AG04450 (cell line): ENCODE results near the gene ZNF518B. TPM values are rescaled to one million over a fixed set of nuclear protein-coding genes. Genes with fewer than 3 reads are reported as not detected.

Experiments
- CTCF ChIA-PET: fragments of 300-600, 350-600 bp; formaldehyde crosslinking; extraction: SDS; loops from one replicate; lab custom pipeline; 2022; ENCODE audit warnings: antibody characterized with exemption, inconsistent platforms; lab: Charles Lee
- POLR2A ChIA-PET: fragments of 350-600 bp; formaldehyde crosslinking; extraction: SDS; loops from one replicate; lab custom pipeline; 2021; ENCODE audit warnings: antibody characterized with exemption, inconsistent platforms; lab: Yijun Ruan, JAX
- DNase-seq: peaks from one replicate; pipeline ENCODE4 v3.0.0-alpha.2; 2011; ENCODE audit warnings: low read depth, low spot score
- H3K27ac ChIP-seq: one replicate; pipeline ENCODE4 v1.5.1; 2012; ENCODE audit warnings: low read depth, low read length, control low read depth
- H3K27me3 ChIP-seq: one replicate; pipeline ENCODE4 v1.6.0; 2012; ENCODE audit warnings: low read length; ENCODE audit not compliant: control insufficient read depth, insufficient read depth
- H3K4me3 ChIP-seq: 2 replicates; pipeline ENCODE4 v1.5.1; 2011; ENCODE audit warnings: mild to moderate bottlenecking, low read depth, low read length, control low read depth
- H3K9me3 ChIP-seq: 2 replicates; pipeline ENCODE4 v1.5.1; 2012; ENCODE audit warnings: low read length; ENCODE audit not compliant: control insufficient read depth, insufficient read depth
- CTCF ChIP-seq: IDR thresholded peaks from 2 replicates; pipeline ENCODE4 v1.5.1; 2011; ENCODE audit warnings: low read depth, low read length, control low read depth, inconsistent platforms
- polyA plus RNA-seq: library from polyadenylated mRNA; depleted of rRNA; stranded (reverse); fragments of >200 nt; gene quantifications from 2 replicates; pipeline ENCODE4 v1.2.3, GENCODE V29; 2011

The ZNF518B gene
- polyA plus RNA-seq, 1 experiment, result 22.9 TPM

- Histone ChIP-seq H3K27me3 (no peaks in the 10 kb centered on the region), H3K27ac (no peak overlapping the region), H3K4me3 (no peak overlapping the region), H3K9me3 (no peaks in the 10 kb centered on the region)
- ChIA-PET CTCF (no interaction called here), POLR2A (no interaction called here)
- no peak for DNase-seq
- no peak for TF ChIP-seq CTCF
Observed at GRCh38 chr4:10421344-10422055, 35.7 kb downstream of the ZNF518B start.

GRCh38 chr4:10417740-10418139 lies 39.5 kb downstream of the ZNF518B start:
- H3K27ac ChIP-seq, result no peak overlapping the region
- H3K4me3 ChIP-seq, result no peak overlapping the region
- CTCF ChIA-PET, result interaction anchor here (0.7 kb wide), 1 partner anchor 14 kb away, joined by 3 read pairs; no protein-coding TSS in a partner anchor
- H3K9me3 ChIP-seq, result no peaks in the 10 kb centered on the region
- no peak for TF ChIP-seq CTCF
- DNase-seq, result no peak
- POLR2A ChIA-PET, result no interaction called here
- H3K27me3 ChIP-seq, result no peaks in the 10 kb centered on the region

- no peak for DNase-seq
- Histone ChIP-seq H3K9me3 (no peaks in the 10 kb centered on the region), H3K27ac (no peak overlapping the region), H3K4me3 (no peak overlapping the region), H3K27me3 (no peaks in the 10 kb centered on the region)
- ChIA-PET CTCF (no interaction called here), POLR2A (no interaction called here)
- no peak for TF ChIP-seq CTCF
Observed at GRCh38 chr4:10416441-10416840, 40.8 kb downstream of the ZNF518B start.

GRCh38 chr4:10413177-10413576 lies 44.0 kb downstream of the ZNF518B start:
- no peak for TF ChIP-seq CTCF
- CTCF ChIA-PET, result no interaction called here
- Histone ChIP-seq H3K27me3 (no peaks in the 10 kb centered on the region), H3K4me3 (no peak overlapping the region), H3K27ac (no peak overlapping the region), H3K9me3 (no peaks in the 10 kb centered on the region; the same call in 1 of the 2 replicates)
- DNase-seq, result no peak
- POLR2A ChIA-PET, result no interaction called here

GRCh38 chr4:10405672-10406071 lies 51.6 kb downstream of the ZNF518B start:
- Histone ChIP-seq H3K27me3 (peaks cover 2% of the 10 kb centered on the region), H3K4me3 (no peak overlapping the region), H3K9me3 (no peaks in the 10 kb centered on the region; the same call in 1 of the 2 replicates), H3K27ac (no peak overlapping the region)
- DNase-seq, result no peak
- ChIA-PET POLR2A (no interaction called here), CTCF (interaction anchor here (4.0 to 4.7 kb wide), 2 partner anchors 242 to 248 kb away, joined by 42 to 63 read pairs; no protein-coding TSS in a partner anchor)
- TF ChIP-seq CTCF, result no peak
